NCI-H526 (cell line): ENCODE data around the gene PLA2G4F.

Experiments used
- DNase-seq, 2 experiments: peaks; one replicate each; lab custom pipeline; 2025; lab: John Stamatoyannopoulos, UW

The PLA2G4F gene

GRCh38 chr15:42146551-42147430 is 9.6 kb downstream of the PLA2G4F start:
- DNase-seq = no peak

GRCh38 chr15:42145546-42146455 is 10.6 kb downstream of the PLA2G4F start:
- no peak for DNase-seq

GRCh38 chr15:42144841-42145375 is 11.5 kb downstream of the PLA2G4F start:
- no peak for DNase-seq

DNA sequence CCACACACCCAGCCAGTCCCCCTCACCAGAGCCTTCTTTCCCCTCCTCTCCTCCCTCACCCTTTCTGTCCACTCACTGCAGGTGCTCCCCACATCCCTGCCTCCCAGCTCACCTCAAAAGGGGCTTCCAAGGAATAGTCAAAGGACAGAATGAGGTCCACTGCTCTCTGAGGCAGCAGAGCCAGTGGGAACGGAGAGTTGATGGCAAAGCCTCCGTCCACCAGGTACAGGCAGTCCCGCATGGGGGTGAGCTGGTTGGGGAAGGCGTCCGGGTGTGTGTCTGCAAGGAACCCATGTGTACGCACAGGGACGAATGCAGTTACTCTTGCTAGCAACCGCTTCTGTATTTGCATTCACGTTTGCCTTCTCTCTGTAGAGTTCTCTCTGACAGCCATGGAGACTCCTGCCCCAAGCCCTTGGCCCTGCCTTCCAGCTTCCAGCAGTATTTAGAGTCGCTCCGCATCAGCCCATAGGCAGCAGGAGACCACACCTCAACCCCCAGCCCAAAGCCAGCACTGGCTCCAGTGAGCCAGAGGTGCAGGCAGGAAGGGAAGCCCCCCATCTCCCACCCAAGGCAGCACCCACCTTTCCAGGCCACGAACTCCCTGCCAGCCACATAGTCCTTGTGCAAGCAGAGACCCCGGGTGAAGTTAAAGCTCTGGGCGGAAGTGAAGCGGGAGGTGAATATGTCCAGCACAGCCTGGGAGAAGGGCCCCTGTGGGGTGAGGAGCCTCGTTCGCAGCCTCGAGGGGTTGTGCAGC is 12.4 kb downstream of the PLA2G4F start:
- DNase-seq = peak in 1 of 2 experiments; percentile 34

DNA sequence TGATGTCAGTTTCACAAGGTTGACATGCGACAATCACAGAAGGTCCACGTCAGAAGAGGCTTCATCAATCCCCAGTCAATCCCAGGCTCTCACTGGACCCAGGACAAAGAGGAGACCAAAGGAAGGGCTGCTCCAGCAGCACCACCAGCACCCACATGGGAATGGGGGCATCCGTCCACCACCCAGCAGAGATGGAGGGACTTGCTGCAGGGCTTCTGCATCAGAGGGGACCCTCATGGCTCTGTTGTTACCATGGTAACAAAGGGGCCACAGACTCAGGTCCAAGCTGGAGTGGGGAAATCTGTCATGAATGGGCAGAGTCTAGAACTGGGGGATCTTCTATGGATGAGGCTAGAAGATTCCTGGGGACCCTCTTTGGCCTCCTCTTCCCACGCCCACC is 13.1 kb downstream of the PLA2G4F start:
- DNase-seq = no peak

- DNase-seq = no peak
These were observed 14.4 kb downstream of the PLA2G4F start for GRCh38 chr15:42141795-42142667.

DNA sequence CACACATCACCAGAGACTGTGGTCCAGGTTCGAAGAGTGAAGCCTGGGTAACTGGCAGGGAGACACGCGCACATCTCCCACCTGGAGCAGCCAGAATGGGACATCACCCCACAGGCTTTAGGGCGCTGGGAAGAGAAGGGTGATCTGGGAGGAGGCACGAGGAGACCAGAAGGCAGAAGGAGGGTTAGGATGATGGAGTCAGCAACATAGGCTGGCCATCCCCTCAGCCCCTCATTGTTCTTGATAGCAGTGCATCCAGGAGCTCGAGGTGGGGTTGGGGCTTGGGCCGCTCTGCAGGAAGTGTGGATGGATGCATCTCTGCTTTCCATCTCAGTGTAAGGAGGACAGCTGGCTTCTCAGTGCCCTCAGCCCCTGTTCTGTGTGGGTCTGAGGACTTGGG is 15.2 kb downstream of the PLA2G4F start:
- DNase-seq = no peak

- no peak for DNase-seq
These were observed 15.9 kb downstream of the PLA2G4F start for GRCh38 chr15:42140383-42141070.

GRCh38 chr15:42139596-42139995 is 16.8 kb downstream of the PLA2G4F start:
- no peak for DNase-seq

DNA sequence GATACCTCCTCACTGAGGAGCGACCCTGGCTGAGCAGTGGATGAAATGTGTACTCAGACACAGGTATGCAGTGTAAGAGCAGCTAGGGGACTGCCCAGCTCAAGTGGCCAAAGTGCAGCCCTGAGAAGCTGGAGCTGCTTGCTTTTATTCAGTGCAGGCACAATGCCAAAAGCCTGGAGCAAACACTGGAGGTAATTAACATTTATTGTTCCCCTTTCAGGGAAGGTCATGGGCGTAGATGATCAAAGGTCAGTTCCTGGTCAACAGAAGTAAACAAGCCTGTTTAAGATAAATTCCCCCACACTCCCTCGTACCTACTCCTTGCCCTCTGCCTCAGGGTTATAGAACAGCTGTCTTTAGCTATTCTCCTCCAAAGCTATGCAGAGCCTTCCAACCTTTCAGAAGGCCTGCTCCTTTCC is 17.5 kb downstream of the PLA2G4F start:
- DNase-seq = peak in 1 of 2 experiments; percentile 9

DNA sequence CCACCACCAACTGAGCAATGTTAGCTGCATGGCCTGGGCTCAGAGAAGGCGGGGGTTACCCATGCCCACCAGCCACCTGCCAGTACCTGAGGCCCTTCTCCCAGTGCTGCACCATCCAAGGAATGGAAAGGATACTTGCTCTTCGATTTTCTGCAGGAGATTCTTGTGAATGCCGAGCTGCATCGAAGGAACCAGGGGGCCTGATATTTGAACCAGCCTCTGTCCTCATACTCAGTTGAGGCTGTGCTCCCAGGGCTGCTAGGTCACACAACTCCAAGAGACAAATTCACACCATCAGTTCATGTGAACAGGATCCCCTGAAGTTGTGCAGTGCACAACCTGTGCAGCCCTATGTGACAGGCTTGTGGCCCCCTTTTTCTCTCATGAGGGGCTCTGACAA is 18.0 kb downstream of the PLA2G4F start:
- DNase-seq = no peak

GRCh38 chr15:42137461-42138261 is 18.8 kb downstream of the PLA2G4F start:
- DNase-seq = peak; percentile 42 to 80

GRCh38 chr15:42136513-42136912 is 19.9 kb downstream of the PLA2G4F start:
- no peak for DNase-seq

DNA sequence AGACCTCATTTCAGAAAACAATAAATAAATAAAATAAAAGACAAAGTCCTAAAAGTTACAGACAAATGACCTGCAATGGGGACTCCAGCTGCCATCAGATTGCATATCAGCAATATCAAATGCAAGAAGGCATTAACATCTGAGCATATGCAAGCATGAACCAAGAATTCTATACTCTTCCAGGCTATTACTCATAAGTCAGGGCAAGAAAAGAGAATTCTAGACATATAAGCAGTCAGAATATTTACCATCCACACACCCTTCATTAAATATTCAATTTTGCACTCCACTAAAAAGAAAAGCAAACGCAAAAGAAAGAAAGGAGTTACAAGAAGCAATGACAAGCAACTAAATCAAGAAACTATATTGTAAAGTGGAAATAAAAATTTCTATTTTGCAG is 21.1 kb downstream of the PLA2G4F start:
- DNase-seq = no peak

DNA sequence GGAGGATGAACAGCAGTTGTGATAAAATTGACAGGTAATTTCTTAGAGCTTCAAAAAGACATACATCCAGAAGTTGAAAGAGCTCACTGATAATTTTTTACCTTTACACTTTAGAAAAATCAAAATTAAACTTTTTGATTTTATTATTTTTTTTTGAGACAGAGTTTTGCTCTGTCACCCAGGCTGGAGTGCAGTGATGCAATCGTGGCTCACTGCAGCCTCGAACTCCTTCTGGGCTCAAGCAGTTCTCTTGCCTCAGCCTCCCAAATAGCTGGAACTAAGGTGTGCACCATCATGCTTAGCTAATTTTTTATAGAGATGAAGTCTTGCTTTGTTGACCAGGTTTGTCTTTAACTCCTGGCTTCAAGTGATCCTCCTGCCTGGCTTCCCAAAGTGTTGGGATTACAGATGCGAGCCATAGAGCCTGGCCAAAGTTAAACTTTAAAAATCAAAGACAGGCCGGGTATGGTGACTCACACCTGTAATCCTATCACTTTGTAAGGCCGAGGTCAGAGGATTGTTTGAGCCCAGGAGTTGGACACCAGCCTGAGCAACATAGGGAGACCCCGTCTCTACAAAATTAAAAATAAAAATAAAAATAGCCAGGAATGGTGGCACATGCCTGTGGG is 21.7 kb downstream of the PLA2G4F start:
- DNase-seq = no peak

- peak; percentile 51 to 77 for DNase-seq
These were observed 22.4 kb downstream of the PLA2G4F start for GRCh38 chr15:42133886-42134502.

DNA sequence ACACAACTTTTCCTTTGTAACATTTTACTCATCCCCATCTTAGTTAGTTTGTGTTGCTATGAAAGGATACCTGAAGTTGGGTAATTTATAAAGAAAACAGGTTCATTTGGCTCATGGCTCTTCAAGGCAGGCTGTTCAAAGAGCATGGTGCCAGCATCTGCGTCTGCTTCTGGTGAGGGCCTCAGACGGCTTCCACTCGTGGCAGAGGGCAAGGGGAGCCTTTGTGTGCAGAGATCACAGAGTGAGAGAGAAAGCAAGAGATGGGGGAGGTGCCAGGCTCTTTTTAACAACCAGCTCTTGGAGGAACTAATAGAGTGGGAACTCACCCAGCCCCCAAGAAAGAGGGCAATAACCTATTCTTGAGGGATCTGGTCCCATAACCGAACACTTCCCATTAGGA is 23.1 kb downstream of the PLA2G4F start:
- no peak for DNase-seq
